ENCODE data around the gene LYPLA2.
A peak's percentile ranks its signal among the peaks of the same experiment; 100 is the strongest.

LYPLA2 gene

DNA sequence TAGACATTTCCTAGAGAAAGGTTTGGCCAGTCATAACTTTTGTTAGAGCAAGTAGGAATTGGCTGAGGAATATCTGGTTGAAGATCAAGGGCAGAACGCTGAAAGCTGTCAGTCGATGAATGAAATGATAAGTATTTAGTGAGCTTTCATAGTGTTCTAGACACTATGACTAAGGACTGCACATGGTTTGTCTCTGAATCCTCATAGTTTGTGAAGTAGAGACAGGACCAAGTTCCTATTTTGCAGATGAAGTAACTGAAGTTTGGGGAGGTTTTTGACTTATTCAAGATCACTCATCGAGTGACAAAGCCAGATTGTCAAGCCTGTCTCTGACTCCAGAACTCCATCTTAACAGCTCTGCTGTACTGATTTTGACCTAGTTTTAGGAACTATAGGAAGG, 42.9 kb upstream of the LYPLA2 start:
- no peak for TF ChIP-seq CTCF (IDR thresholded peaks at IDR 0.05)
- DNase-seq = no peak
- peak overlapping the region; percentile 34 for H3K27ac Mint-ChIP-seq
- H3K4me3 Mint-ChIP-seq = no peak overlapping the region
- peaks cover 37% of the 10 kb centered on the region for H3K36me3 Mint-ChIP-seq (ENCODE audit: low read depth)
- H3K9me3 Mint-ChIP-seq = no peaks in the 10 kb centered on the region
- peaks cover 5% of the 10 kb centered on the region for H3K27me3 Mint-ChIP-seq (ENCODE audit: low read depth, poor library complexity)
- H3K4me1 Mint-ChIP-seq = peaks cover 26% of the 10 kb centered on the region

- Mint-ChIP-seq H3K36me3 (ENCODE audit: low read depth) (peaks cover 58% of the 10 kb centered on the region), H3K27me3 (ENCODE audit: low read depth, poor library complexity) (peaks cover 8% of the 10 kb centered on the region), H3K27ac (peak overlapping the region; percentile 5), H3K4me1 (peaks cover 7% of the 10 kb centered on the region), H3K4me3 (no peak overlapping the region), H3K9me3 (no peaks in the 10 kb centered on the region)
- peak; percentile 65 for TF ChIP-seq CTCF (IDR thresholded peaks at IDR 0.05)
- peak; percentile 32 for DNase-seq
Observed at GRCh38 chr1:23751050-23751814, 39.7 kb upstream of the LYPLA2 start.

- peaks cover 8% of the 10 kb centered on the region for H3K27me3 Mint-ChIP-seq (ENCODE audit: low read depth, poor library complexity)
- no peak overlapping the region for H3K4me3 Mint-ChIP-seq
- no peak for TF ChIP-seq CTCF (IDR thresholded peaks at IDR 0.05)
- H3K4me1 Mint-ChIP-seq = peaks cover 3% of the 10 kb centered on the region
- H3K9me3 Mint-ChIP-seq = no peaks in the 10 kb centered on the region
- H3K27ac Mint-ChIP-seq = peak overlapping the region; percentile 5
- DNase-seq = no peak
- peaks cover 54% of the 10 kb centered on the region for H3K36me3 Mint-ChIP-seq (ENCODE audit: low read depth)
Observed at GRCh38 chr1:23751815-23752200, 39.1 kb upstream of the LYPLA2 start.

- H3K9me3 Mint-ChIP-seq = no peaks in the 10 kb centered on the region
- DNase-seq = no peak
- H3K4me3 Mint-ChIP-seq = no peak overlapping the region
- peaks cover 56% of the 10 kb centered on the region for H3K36me3 Mint-ChIP-seq (ENCODE audit: low read depth)
- TF ChIP-seq CTCF (IDR thresholded peaks at IDR 0.05) = no peak
- H3K4me1 Mint-ChIP-seq = no peaks in the 10 kb centered on the region
- H3K27me3 Mint-ChIP-seq (ENCODE audit: low read depth, poor library complexity) = peaks cover 8% of the 10 kb centered on the region
- no peak overlapping the region for H3K27ac Mint-ChIP-seq
Observed at GRCh38 chr1:23752909-23753308, 38.0 kb upstream of the LYPLA2 start.

DNA sequence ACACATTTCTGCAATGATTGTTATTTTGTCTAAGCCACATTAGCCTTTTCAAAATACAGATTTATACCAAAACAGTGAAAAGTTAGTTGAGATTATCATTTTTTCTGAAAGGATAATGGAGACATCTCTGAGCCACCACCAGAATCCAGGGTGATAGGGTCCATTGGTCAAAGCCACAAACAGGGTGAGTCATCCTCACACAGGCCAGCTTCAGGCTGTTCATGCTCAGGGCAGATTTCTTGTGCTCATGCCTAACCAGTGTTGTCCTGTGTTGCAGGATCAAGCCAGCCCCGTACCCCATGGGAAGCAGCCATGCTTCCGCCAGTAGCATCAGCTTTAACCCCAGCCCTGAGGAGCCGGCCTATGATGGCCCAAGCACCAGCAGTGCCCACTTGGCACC, 34.3 kb upstream of the LYPLA2 start:
- H3K4me3 Mint-ChIP-seq = no peak overlapping the region
- no peaks in the 10 kb centered on the region for H3K9me3 Mint-ChIP-seq
- peaks cover 61% of the 10 kb centered on the region for H3K36me3 Mint-ChIP-seq (ENCODE audit: low read depth)
- H3K27ac Mint-ChIP-seq = no peak overlapping the region
- DNase-seq = no peak
- H3K4me1 Mint-ChIP-seq = no peaks in the 10 kb centered on the region
- peaks cover 3% of the 10 kb centered on the region for H3K27me3 Mint-ChIP-seq (ENCODE audit: low read depth, poor library complexity)
- no peak for TF ChIP-seq CTCF (IDR thresholded peaks at IDR 0.05)

DNA sequence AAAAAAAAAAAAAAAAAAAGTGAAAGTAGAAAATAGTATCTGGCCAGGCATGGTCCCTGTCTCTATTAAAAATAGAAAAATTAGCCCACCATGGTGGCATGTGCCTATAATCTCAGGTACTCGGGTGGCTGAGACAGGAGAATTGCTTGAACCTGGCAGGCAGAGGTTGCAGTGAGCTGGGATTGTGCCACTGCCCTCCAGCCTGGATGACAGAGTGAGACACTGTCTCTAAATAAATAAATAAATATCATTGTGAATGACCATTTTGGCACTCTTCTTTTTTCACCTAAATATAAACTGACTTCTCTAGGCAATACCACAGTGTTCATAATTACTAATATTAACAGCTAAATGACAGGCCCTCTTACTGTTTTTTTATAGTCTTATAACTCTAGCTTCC, 33.1 kb upstream of the LYPLA2 start:
- Mint-ChIP-seq H3K36me3 (ENCODE audit: low read depth) (peaks cover 65% of the 10 kb centered on the region), H3K27ac (no peak overlapping the region), H3K9me3 (no peaks in the 10 kb centered on the region), H3K4me1 (no peaks in the 10 kb centered on the region), H3K27me3 (ENCODE audit: low read depth, poor library complexity) (peaks cover 3% of the 10 kb centered on the region), H3K4me3 (no peak overlapping the region)
- DNase-seq = no peak
- no peak for TF ChIP-seq CTCF (IDR thresholded peaks at IDR 0.05)

Measured in nephron progenitor cell (in vitro differentiated cells).